HEK293 (cell line): ENCODE measurements around the gene LRIG3.
A peak's percentile ranks its signal among the peaks of the same experiment; 100 is the strongest.

Source experiments
- BCL11A ChIP-seq: fragments of 450-650 bp; formaldehyde crosslinking; IDR thresholded peaks from 2 replicates; pipeline ENCODE4 v1.5.1; 2016; ENCODE audit warnings: low read depth, missing biosample characterization, missing genetic modification characterization
- CTCF ChIP-seq: fragments of 450-650 bp; formaldehyde crosslinking; IDR thresholded peaks from 2 replicates; pipeline ENCODE4 v1.5.1; 2016; ENCODE audit warnings: missing biosample characterization, missing genetic modification characterization
- EGR2 ChIP-seq: fragments of 450-650 bp; formaldehyde crosslinking; IDR thresholded peaks from 2 replicates; pipeline ENCODE4 v1.5.1; 2016; ENCODE audit warnings: low read depth, missing biosample characterization, missing genetic modification characterization
- GLI4 ChIP-seq: fragments of 450-650 bp; formaldehyde crosslinking; IDR thresholded peaks from 2 replicates; pipeline ENCODE4 v1.5.1; 2016; ENCODE audit warnings: missing biosample characterization, missing genetic modification characterization
- HOXA7 ChIP-seq: sonication (generic); formaldehyde crosslinking; IDR thresholded peaks from 2 replicates; pipeline ENCODE4 v1.8.1; 2022; ENCODE audit warnings: missing genetic modification reagents, borderline replicate concordance
- HOXD13 ChIP-seq: sonication (generic); formaldehyde crosslinking; IDR thresholded peaks from 2 replicates; pipeline ENCODE4 v1.8.0; 2022; ENCODE audit warnings: missing genetic modification reagents, borderline replicate concordance
- REPIN1 ChIP-seq: fragments of 450-650 bp; formaldehyde crosslinking; IDR thresholded peaks from 2 replicates; pipeline ENCODE4 v1.5.1; 2017; ENCODE audit warnings: missing biosample characterization, missing genetic modification characterization, low read depth
- SP3 ChIP-seq: fragments of 450-650 bp; formaldehyde crosslinking; IDR thresholded peaks from 2 replicates; pipeline ENCODE4 v1.5.1; 2016; ENCODE audit warnings: missing biosample characterization, missing genetic modification characterization
- WT1 ChIP-seq: fragments of 450-650 bp; formaldehyde crosslinking; IDR thresholded peaks from 2 replicates; pipeline ENCODE4 v1.5.1; 2016; ENCODE audit warnings: missing biosample characterization, missing genetic modification characterization
- ZBTB20 ChIP-seq: fragments of 450-650 bp; formaldehyde crosslinking; IDR thresholded peaks from 2 replicates; pipeline ENCODE4 v1.5.1; 2016; ENCODE audit warnings: missing biosample characterization, missing genetic modification characterization
- ZNF221 ChIP-seq: fragments of 450-650 bp; formaldehyde crosslinking; IDR thresholded peaks from 2 replicates; pipeline ENCODE4 v1.5.1; 2017; ENCODE audit warnings: missing biosample characterization, missing genetic modification characterization, borderline replicate concordance
- ZNF366 ChIP-seq: fragments of 450-650 bp; formaldehyde crosslinking; conservative IDR thresholded peaks from 2 replicates; pipeline ENCODE4 v1.5.1; 2016; ENCODE audit warnings: missing biosample characterization, missing genetic modification characterization
- ZNF391 ChIP-seq: fragments of 450-650 bp; formaldehyde crosslinking; IDR thresholded peaks from 2 replicates; pipeline ENCODE4 v1.5.1; 2016; ENCODE audit warnings: low read depth, missing biosample characterization, missing genetic modification characterization, borderline replicate concordance
- ZNF404 ChIP-seq: fragments of 450-650 bp; formaldehyde crosslinking; IDR thresholded peaks from 2 replicates; pipeline ENCODE4 v1.5.1; 2017; ENCODE audit warnings: missing biosample characterization, missing genetic modification characterization
- ZNF473 ChIP-seq: fragments of 450-650 bp; formaldehyde crosslinking; IDR thresholded peaks from 2 replicates; pipeline ENCODE4 v1.5.1; 2017; ENCODE audit warnings: missing biosample characterization, missing genetic modification characterization
- ZNF548 ChIP-seq: fragments of 450-650 bp; formaldehyde crosslinking; IDR thresholded peaks from 2 replicates; pipeline ENCODE4 v1.5.1; 2016; ENCODE audit warnings: missing biosample characterization, missing genetic modification characterization
- ZNF629 ChIP-seq: fragments of 450-650 bp; formaldehyde crosslinking; IDR thresholded peaks from 2 replicates; pipeline ENCODE4 v1.5.1; 2017; ENCODE audit warnings: missing biosample characterization, missing genetic modification characterization
- ZNF664 ChIP-seq: fragments of 450-650 bp; formaldehyde crosslinking; IDR thresholded peaks from 2 replicates; pipeline ENCODE4 v1.5.1; 2016; ENCODE audit warnings: missing biosample characterization, missing genetic modification characterization
- ZNF677 ChIP-seq: fragments of 450-650 bp; IDR thresholded peaks from 2 replicates; pipeline ENCODE4 v1.5.0; 2018; ENCODE audit warnings: missing biosample characterization, mild to moderate bottlenecking, missing genetic modification characterization, moderate library complexity
- ZNF777 ChIP-seq: fragments of 450-650 bp; formaldehyde crosslinking; IDR thresholded peaks from 2 replicates; pipeline ENCODE4 v1.5.1; 2017; ENCODE audit warnings: missing biosample characterization, missing genetic modification characterization, borderline replicate concordance
- ZSCAN4 ChIP-seq: fragments of 450-650 bp; formaldehyde crosslinking; IDR thresholded peaks from 2 replicates; pipeline ENCODE4 v1.5.1; 2017; ENCODE audit warnings: missing biosample characterization, missing genetic modification characterization
- TF ChIP-seq, protein P1 (sequence below): fragments of 450-650 bp; formaldehyde crosslinking; IDR thresholded peaks from 2 replicates; pipeline ENCODE4 v1.5.1; 2016; ENCODE audit warnings: missing biosample characterization, missing genetic modification characterization, borderline replicate concordance
- TF ChIP-seq, protein P2 (sequence below): fragments of 450-650 bp; formaldehyde crosslinking; IDR thresholded peaks from 2 replicates; pipeline ENCODE4 v1.5.1; 2016; ENCODE audit warnings: missing biosample characterization, missing genetic modification characterization
- TF ChIP-seq, protein P3 (sequence below): fragments of 450-650 bp; formaldehyde crosslinking; IDR thresholded peaks from 2 replicates; pipeline ENCODE4 v1.5.1; 2016; ENCODE audit warnings: missing biosample characterization, missing genetic modification characterization
- TF ChIP-seq, protein P4 (sequence below): fragments of 450-650 bp; formaldehyde crosslinking; IDR thresholded peaks from 2 replicates; pipeline ENCODE4 v1.5.1; 2016; ENCODE audit warnings: missing biosample characterization, missing genetic modification characterization
- TF ChIP-seq, protein P5 (sequence below): fragments of 450-650 bp; formaldehyde crosslinking; IDR thresholded peaks from 2 replicates; pipeline ENCODE4 v1.5.1; 2016; ENCODE audit warnings: missing biosample characterization, missing genetic modification characterization

Gene LRIG3

GRCh38 chr12:58877243-58877743 lies 43.0 kb downstream of the LRIG3 start (continued):
- no peak for TF ChIP-seq ZNF473 (tag by site-specific recombination)
- TF ChIP-seq, protein P1, sequence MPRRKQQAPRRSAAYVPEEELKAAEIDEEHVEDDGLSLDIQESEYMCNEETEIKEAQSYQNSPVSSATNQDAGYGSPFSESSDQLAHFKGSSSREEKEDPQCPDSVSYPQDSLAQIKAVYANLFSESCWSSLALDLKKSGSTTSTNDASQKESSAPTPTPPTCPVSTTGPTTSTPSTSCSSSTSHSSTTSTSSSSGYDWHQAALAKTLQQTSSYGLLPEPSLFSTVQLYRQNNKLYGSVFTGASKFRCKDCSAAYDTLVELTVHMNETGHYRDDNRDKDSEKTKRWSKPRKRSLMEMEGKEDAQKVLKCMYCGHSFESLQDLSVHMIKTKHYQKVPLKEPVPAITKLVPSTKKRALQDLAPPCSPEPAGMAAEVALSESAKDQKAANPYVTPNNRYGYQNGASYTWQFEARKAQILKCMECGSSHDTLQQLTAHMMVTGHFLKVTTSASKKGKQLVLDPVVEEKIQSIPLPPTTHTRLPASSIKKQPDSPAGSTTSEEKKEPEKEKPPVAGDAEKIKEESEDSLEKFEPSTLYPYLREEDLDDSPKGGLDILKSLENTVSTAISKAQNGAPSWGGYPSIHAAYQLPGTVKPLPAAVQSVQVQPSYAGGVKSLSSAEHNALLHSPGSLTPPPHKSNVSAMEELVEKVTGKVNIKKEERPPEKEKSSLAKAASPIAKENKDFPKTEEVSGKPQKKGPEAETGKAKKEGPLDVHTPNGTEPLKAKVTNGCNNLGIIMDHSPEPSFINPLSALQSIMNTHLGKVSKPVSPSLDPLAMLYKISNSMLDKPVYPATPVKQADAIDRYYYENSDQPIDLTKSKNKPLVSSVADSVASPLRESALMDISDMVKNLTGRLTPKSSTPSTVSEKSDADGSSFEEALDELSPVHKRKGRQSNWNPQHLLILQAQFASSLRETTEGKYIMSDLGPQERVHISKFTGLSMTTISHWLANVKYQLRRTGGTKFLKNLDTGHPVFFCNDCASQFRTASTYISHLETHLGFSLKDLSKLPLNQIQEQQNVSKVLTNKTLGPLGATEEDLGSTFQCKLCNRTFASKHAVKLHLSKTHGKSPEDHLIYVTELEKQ (tag by site-specific recombination), result no peak
- TF ChIP-seq ZNF548 (tag by site-specific recombination), result no peak
- TF ChIP-seq ZNF777, result no peak
- TF ChIP-seq ZNF366, result peak; percentile 79
- TF ChIP-seq, protein P2, sequence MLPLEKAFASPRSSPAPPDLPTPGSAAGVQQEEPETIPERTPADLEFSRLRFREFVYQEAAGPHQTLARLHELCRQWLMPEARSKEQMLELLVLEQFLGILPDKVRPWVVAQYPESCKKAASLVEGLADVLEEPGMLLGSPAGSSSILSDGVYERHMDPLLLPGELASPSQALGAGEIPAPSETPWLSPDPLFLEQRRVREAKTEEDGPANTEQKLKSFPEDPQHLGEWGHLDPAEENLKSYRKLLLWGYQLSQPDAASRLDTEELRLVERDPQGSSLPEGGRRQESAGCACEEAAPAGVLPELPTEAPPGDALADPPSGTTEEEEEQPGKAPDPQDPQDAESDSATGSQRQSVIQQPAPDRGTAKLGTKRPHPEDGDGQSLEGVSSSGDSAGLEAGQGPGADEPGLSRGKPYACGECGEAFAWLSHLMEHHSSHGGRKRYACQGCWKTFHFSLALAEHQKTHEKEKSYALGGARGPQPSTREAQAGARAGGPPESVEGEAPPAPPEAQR (tag by site-specific recombination), result no peak
- TF ChIP-seq SP3 (tag by site-specific recombination), result no peak
- TF ChIP-seq, protein P3, sequence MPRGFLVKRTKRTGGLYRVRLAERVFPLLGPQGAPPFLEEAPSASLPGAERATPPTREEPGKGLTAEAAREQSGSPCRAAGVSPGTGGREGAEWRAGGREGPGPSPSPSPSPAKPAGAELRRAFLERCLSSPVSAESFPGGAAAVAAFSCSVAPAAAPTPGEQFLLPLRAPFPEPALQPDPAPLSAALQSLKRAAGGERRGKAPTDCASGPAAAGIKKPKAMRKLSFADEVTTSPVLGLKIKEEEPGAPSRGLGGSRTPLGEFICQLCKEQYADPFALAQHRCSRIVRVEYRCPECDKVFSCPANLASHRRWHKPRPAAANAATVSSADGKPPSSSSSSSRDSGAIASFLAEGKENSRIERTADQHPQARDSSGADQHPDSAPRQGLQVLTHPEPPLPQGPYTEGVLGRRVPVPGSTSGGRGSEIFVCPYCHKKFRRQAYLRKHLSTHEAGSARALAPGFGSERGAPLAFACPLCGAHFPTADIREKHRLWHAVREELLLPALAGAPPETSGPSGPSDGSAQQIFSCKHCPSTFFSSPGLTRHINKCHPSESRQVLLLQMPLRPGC, result peak; percentile 33; the same call in 1 of the 2 replicates
- no peak for TF ChIP-seq HOXA7 (CRISPR knock-in tag)
- TF ChIP-seq ZNF664 (tag by site-specific recombination), result no peak
- TF ChIP-seq, protein P4, sequence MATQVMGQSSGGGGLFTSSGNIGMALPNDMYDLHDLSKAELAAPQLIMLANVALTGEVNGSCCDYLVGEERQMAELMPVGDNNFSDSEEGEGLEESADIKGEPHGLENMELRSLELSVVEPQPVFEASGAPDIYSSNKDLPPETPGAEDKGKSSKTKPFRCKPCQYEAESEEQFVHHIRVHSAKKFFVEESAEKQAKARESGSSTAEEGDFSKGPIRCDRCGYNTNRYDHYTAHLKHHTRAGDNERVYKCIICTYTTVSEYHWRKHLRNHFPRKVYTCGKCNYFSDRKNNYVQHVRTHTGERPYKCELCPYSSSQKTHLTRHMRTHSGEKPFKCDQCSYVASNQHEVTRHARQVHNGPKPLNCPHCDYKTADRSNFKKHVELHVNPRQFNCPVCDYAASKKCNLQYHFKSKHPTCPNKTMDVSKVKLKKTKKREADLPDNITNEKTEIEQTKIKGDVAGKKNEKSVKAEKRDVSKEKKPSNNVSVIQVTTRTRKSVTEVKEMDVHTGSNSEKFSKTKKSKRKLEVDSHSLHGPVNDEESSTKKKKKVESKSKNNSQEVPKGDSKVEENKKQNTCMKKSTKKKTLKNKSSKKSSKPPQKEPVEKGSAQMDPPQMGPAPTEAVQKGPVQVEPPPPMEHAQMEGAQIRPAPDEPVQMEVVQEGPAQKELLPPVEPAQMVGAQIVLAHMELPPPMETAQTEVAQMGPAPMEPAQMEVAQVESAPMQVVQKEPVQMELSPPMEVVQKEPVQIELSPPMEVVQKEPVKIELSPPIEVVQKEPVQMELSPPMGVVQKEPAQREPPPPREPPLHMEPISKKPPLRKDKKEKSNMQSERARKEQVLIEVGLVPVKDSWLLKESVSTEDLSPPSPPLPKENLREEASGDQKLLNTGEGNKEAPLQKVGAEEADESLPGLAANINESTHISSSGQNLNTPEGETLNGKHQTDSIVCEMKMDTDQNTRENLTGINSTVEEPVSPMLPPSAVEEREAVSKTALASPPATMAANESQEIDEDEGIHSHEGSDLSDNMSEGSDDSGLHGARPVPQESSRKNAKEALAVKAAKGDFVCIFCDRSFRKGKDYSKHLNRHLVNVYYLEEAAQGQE, result no peak
- TF ChIP-seq ZBTB20 (tag by site-specific recombination), result no peak
- no peak for TF ChIP-seq ZNF221 (tag by site-specific recombination)
- TF ChIP-seq EGR2 (tag by site-specific recombination), result peak; percentile 99
- TF ChIP-seq ZNF404 (tag by site-specific recombination), result no peak
- TF ChIP-seq ZNF677 (tag by site-specific recombination), result no peak
- TF ChIP-seq ZNF629, result peak; percentile 64
- TF ChIP-seq REPIN1 (tag by site-specific recombination), result no peak
- no peak for TF ChIP-seq BCL11A
- no peak for TF ChIP-seq WT1 (tag by site-specific recombination)
- TF ChIP-seq CTCF, result no peak
- TF ChIP-seq HOXD13 (CRISPR knock-in tag), result no peak
- TF ChIP-seq GLI4 (tag by site-specific recombination), result no peak
- TF ChIP-seq, protein P5, sequence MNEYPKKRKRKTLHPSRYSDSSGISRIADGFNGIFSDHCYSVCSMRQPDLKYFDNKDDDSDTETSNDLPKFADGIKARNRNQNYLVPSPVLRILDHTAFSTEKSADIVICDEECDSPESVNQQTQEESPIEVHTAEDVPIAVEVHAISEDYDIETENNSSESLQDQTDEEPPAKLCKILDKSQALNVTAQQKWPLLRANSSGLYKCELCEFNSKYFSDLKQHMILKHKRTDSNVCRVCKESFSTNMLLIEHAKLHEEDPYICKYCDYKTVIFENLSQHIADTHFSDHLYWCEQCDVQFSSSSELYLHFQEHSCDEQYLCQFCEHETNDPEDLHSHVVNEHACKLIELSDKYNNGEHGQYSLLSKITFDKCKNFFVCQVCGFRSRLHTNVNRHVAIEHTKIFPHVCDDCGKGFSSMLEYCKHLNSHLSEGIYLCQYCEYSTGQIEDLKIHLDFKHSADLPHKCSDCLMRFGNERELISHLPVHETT (tag by site-specific recombination), result no peak
- no peak for TF ChIP-seq ZNF391 (tag by site-specific recombination)
- TF ChIP-seq ZSCAN4, result no peak
